ENCODE measurements around the gene SSH2. TPM values are rescaled to one million over a fixed set of nuclear protein-coding genes. Genes with fewer than 3 reads are reported as not detected.

The SSH2 gene
- total RNA-seq, 1 experiment from 2014 or later: 15.2 TPM

DNA sequence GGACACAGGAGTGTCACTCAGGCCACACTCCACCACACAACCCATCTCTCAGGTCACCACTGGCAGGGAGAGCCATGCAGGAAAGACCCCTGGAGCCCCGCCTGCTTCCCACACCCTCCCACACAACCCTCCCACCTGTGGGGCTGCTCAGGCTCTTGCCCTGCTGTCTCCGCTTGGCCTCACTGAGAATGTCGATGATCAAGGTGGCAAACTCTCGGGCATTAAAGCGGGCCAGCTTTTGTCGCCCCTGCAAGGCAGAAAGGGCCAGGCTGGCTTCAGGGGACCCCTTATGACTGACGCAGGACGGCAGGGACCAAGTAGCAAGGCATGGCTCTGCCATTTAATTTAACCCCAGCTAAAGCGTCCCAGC lies 353.0 kb downstream of the SSH2 start:
- no peak for DNase-seq (ENCODE audit: low read depth, low spot score)
- in situ Hi-C loops (cut with HindIII; ENCODE audit: low pct_unique_long_range_greater_than_20kb, low sequenced_read_pairs): no loop called here

DNA sequence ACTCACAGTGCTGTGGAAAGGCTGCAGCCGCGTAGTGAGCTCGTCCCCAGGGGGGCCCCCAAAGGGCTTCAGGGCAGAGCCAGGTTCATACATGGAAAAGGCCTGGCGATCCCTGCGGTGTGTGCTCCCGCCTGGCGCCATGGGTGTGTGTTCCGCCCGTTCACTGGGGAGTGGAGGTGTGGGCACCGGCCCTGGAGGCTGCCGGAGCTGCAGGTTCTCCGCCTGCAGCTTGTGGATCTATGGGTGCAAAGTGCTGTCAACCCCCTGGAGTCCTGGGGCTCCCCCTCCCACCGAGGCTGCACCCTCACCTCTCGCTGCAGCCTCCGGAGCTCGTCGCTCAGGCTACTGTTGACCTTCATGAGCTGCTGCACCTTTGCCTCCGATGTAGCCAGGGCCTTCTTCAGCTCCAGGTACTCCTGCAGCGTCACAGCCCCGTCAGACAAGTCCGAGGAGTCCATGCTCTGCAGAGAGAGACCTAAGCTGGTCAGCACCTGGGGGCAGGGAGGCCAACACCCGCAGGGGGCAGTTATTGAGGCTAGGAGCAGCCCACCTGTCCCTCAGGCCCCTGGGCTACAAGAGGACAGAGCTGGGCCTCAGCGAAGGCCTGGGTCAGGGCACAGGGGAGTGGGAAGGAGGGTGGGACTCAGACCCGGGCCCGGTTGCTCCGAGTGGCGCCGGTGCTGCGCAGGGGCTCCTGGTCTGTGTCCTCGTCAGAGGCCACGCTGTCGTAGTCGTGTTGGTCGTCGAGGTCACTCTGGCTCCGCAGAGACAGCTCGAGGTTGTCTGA lies 353.6 kb downstream of the SSH2 start:
- DNase-seq (ENCODE audit: low read depth, low spot score): no peak
- in situ Hi-C loops (cut with HindIII; ENCODE audit: low pct_unique_long_range_greater_than_20kb, low sequenced_read_pairs): no loop called here

Small RNAs within 50 kb of the gene (small RNA-seq; reads per million reads assigned to genes)
- gene RF00156 (0 reads per million in 2 experiments), gene RF01210 (0 to 0.08 reads per million in 2 experiments), gene RNU6-920P (0 to 0.02 reads per million in 2 experiments)

Other genes starting within 250 kb of the SSH2 start
- gene EFCAB5, start 11.4 kb upstream of the SSH2 start, total RNA-seq (2014; rRNA removed; shearing (Covaris generic)): 0.08 and 1.8 TPM in 2 replicates
- gene NSRP1, start 186.6 kb upstream of the SSH2 start, total RNA-seq (2014; rRNA removed; shearing (Covaris generic)): 11.7 and 14.8 TPM in 2 replicates

All from SK-MEL-5 (cell line).